HEK293T (cell line): ENCODE measurements around the gene TUT1.

Source experiments
- CTCF ChIA-PET: fragments of 350-600 bp; formaldehyde crosslinking; extraction: SDS; loops from one replicate; lab custom pipeline; 2021; ENCODE audit warnings: antibody characterized with exemption, inconsistent platforms; lab: Yijun Ruan, JAX
- POLR2A ChIA-PET: fragments of 350-600 bp; formaldehyde crosslinking; extraction: SDS; loops from one replicate; lab custom pipeline; 2020; ENCODE audit warnings: antibody characterized with exemption, inconsistent platforms; lab: Yijun Ruan, JAX
- DNase-seq: peaks from one replicate; pipeline ENCODE4 v3.0.0; 2012; ENCODE audit warnings: mixed read lengths; ENCODE audit errors: extremely low spot score
- ARNT ChIP-seq: fragments of 450-650 bp; IDR thresholded peaks from 2 replicates; pipeline ENCODE4 v1.6.1; 2017; ENCODE audit warnings: mild to moderate bottlenecking
- BHLHE40 ChIP-seq: fragments of 450-650 bp; IDR thresholded peaks from 2 replicates; pipeline ENCODE4 v1.6.1; 2016; ENCODE audit warnings: mild to moderate bottlenecking, moderate library complexity, borderline replicate concordance
- CTBP1 ChIP-seq: fragments of 450-650 bp; IDR thresholded peaks from 2 replicates; pipeline ENCODE4 v1.6.1; 2016; ENCODE audit warnings: borderline replicate concordance
- ELF4 ChIP-seq: fragments of 450-650 bp; IDR thresholded peaks from 2 replicates; pipeline ENCODE4 v1.6.1; 2017; ENCODE audit warnings: antibody characterized with exemption
- FOXA1 ChIP-seq: fragments of 450-650 bp; IDR thresholded peaks from 2 replicates; pipeline ENCODE4 v1.6.1; 2016; ENCODE audit warnings: mild to moderate bottlenecking
- FOXK2 ChIP-seq: fragments of 450-650 bp; IDR thresholded peaks from 2 replicates; pipeline ENCODE4 v1.6.1; 2016; ENCODE audit warnings: mild to moderate bottlenecking
- FOXM1 ChIP-seq: fragments of 450-650 bp; IDR thresholded peaks from 2 replicates; pipeline ENCODE4 v1.6.1; 2017; ENCODE audit warnings: mild to moderate bottlenecking, borderline replicate concordance
- HDGF ChIP-seq: fragments of 450-650 bp; IDR thresholded peaks from 2 replicates; pipeline ENCODE4 v1.6.1; 2017; ENCODE audit warnings: antibody characterized with exemption, borderline replicate concordance
- L3MBTL2 ChIP-seq: fragments of 450-650 bp; conservative IDR thresholded peaks from 2 replicates; pipeline ENCODE4 v1.6.1; 2016; ENCODE audit warnings: mild to moderate bottlenecking
- LEF1 ChIP-seq: fragments of 450-650 bp; IDR thresholded peaks from 2 replicates; pipeline ENCODE4 v1.6.1; 2017; ENCODE audit warnings: mild to moderate bottlenecking, borderline replicate concordance
- NFRKB ChIP-seq: fragments of 450-650 bp; IDR thresholded peaks from 2 replicates; pipeline ENCODE4 v1.6.1; 2016; ENCODE audit warnings: mild to moderate bottlenecking, moderate library complexity
- PKNOX1 ChIP-seq: fragments of 450-650 bp; IDR thresholded peaks from 2 replicates; pipeline ENCODE4 v1.6.1; 2016
- SP1 ChIP-seq: fragments of 450-650 bp; IDR thresholded peaks from 2 replicates; pipeline ENCODE4 v1.6.1; 2017
- SUZ12 ChIP-seq: fragments of 450-650 bp; IDR thresholded peaks from 2 replicates; pipeline ENCODE4 v1.6.1; 2016; ENCODE audit warnings: mild to moderate bottlenecking
- TARDBP ChIP-seq: fragments of 450-650 bp; IDR thresholded peaks from 2 replicates; pipeline ENCODE4 v1.6.1; 2016
- ZNF384 ChIP-seq: fragments of 450-650 bp; IDR thresholded peaks from 2 replicates; pipeline ENCODE4 v1.6.1; 2016

The TUT1 gene

DNA sequence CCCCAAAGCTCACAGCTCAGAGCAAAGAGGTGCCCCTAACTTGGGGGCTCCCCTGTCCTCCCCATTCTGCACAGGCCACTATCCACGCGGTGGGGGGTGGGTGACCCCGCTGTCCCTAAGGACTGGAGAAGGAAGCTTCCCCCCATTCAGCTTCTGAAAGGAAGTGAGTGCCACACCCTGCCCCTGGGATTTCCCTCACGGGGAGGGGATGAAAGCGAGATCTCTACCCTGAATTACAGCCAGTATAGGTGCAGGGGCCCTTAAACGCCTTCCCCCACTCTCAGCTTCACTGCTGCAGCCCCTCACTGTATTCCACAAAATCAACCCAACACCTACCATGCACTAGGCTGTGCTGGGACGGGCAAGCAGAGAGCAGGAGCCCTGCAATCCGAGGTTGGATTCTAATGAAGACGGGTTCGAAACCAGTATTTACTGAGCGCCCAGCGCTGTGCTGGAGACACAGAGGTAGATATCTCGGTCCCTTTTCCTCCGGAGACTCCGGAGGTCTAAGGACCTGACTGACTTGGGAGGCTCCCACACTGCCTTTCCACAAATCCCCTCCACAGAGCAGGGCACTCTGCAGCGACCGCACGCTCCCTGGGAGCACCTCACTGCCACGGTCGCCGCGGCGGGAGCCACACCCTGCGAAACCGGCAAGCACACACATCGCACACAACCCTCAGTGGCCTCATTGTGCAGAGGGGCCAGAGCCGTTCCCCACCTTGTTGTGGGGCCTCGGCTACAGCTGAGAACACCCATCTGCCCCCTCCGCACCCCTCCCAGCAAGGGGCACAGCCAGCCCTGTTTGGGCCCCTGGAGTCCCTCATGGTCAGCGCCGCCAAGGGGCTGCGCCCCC lies 46.5 kb downstream of the TUT1 start:
- ChIA-PET POLR2A (interaction anchor here (0.8 to 4.0 kb wide), 9 partner anchors 13 to 209 kb away, joined by 3 to 21 read pairs (median 5); partner anchors contain the start of genes EEF1G, MTA2, TUT1 and ZBTB3), CTCF (interaction anchor here (0.6 to 4.1 kb wide), 6 partner anchors 9 to 482 kb away, joined by 3 to 54 read pairs (median 10); no protein-coding TSS in a partner anchor)
- peak; percentile 33 for DNase-seq

GRCh38 chr11:62543680-62544444 lies 47.5 kb downstream of the TUT1 start:
- ChIA-PET POLR2A (interaction anchor here (1.1 to 4.0 kb wide), 7 partner anchors 14 to 148 kb away, joined by 3 to 21 read pairs (median 6); partner anchors contain the start of genes EEF1G and TUT1), CTCF (interaction anchor here (0.9 to 4.1 kb wide), 16 partner anchors 13 to 149 kb away, joined by 3 to 54 read pairs (median 4); partner anchors contain the start of gene TUT1)
- no peak for DNase-seq
- TF ChIP-seq ARNT (no peak), FOXM1 (no peak), SP1 (no peak), CTBP1 (no peak), HDGF (no peak), NFRKB (no peak), ELF4 (no peak), SUZ12 (no peak), PKNOX1 (no peak), FOXK2 (no peak), LEF1 (no peak), BHLHE40 (no peak), ZNF384 (no peak), TARDBP (no peak)

More for the DNA sequence above, 46.5 kb downstream of the TUT1 start:
- TF ChIP-seq ZNF384 (no peak), SUZ12 (no peak), L3MBTL2 (no peak), PKNOX1 (no peak), BHLHE40 (no peak), TARDBP (no peak), CTBP1 (no peak), HDGF (no peak), LEF1 (no peak), NFRKB (no peak), FOXM1 (no peak), FOXA1 (no peak), ELF4 (no peak), FOXK2 (no peak), ARNT (no peak), SP1 (no peak)

DNA sequence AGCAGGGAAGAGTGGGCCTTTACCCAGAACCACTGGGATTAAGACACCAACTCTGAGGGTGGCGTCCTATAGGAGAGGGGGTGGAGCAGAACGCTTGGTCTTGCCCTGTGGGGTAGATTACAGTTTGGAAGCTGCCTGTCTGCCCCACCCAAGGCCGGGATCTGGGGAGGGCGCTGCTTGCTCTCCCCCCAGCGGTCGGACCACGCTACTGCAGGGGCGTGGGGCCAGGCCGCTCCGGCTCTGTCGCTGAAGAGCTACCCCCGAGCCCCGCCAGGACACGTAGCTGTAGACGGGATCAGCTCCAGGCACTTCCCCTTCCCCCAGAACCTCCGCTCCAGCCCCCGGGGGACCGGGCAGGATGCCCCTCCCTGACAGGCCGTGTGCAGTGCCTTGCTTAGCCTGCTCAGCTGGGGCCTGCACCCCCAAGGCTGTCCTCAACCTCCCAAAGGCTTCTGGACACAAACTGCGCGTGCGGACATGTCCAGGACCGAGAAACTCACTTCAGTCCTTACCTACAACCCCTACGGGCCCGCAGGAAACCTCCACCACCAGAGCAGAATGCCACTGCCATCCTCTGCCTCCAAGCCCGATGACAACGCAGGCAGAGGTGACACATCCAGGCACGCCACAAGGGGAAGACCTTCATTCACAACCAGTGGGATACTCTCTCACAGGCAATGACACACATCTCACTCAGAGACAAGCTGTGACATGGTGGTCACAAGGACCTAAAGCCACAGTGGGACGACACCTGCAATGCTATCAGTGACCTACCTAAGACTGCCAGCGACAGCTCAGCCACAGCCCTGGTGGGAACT lies 48.4 kb downstream of the TUT1 start:
- ChIA-PET CTCF (interaction anchor here (0.5 to 4.1 kb wide), 46 partner anchors 8 to 662 kb away, joined by 3 to 54 read pairs (median 4); partner anchors contain the start of genes GANAB, INTS5, MTA2 and SCGB1A1), POLR2A (interaction anchor here (0.6 to 4.0 kb wide), 6 partner anchors 10 to 120 kb away, joined by 3 to 21 read pairs (median 4); partner anchors contain the start of gene TUT1)
- peak; percentile 85 for DNase-seq
- no peak for TF ChIP-seq BHLHE40
- no peak for TF ChIP-seq TARDBP
- TF ChIP-seq NFRKB = no peak
- TF ChIP-seq SUZ12 = no peak
- no peak for TF ChIP-seq ARNT
- no peak for TF ChIP-seq PKNOX1
- TF ChIP-seq CTBP1 = no peak
- TF ChIP-seq ZNF384 = no peak
- no peak for TF ChIP-seq ELF4
- no peak for TF ChIP-seq LEF1
- no peak for TF ChIP-seq HDGF
- TF ChIP-seq FOXK2 = no peak
- no peak for TF ChIP-seq FOXA1
- no peak for TF ChIP-seq SP1
- TF ChIP-seq L3MBTL2 = no peak

DNA sequence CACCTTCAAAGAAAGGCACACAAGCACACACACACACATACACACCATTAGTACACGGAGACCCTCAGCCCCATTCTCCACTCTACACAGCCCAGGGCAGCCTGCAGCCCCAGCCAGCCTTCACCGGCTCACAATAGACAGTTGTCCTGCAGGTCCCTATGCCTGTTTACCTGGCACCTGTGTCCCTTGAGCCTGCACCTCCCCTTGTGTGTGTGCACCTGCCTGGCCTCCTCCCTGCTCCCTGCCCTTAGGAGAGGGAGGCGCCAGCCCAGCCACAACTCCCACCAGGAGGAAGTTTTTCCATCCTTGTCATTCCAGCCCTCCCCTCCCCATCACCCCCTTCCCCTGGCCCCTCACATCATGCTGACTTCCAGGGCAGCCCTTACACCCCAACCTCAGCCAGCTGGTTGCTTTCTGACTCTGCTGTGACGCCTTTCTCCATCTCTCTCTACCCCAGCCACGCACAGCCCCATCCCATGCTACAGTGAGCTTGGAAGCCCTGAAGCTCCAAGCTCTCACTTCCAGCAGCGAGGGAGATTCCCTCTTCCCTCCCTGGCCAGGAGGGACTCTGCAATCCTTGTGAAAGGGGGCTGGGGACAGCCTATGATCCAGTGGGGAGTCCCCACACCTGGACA lies 49.1 kb downstream of the TUT1 start:
- ChIA-PET POLR2A (interaction anchor here (0.8 to 4.0 kb wide), 3 partner anchors 35 to 117 kb away, joined by 4 to 21 read pairs (median 5); partner anchors contain the start of gene TUT1), CTCF (interaction anchor here (0.6 to 4.1 kb wide), 26 partner anchors 11 to 245 kb away, joined by 3 to 54 read pairs (median 4); partner anchors contain the start of genes GANAB, INTS5, SCGB1A1 and TAF6L)
- no peak for DNase-seq
- TF ChIP-seq L3MBTL2 (no peak), NFRKB (no peak), PKNOX1 (no peak), ZNF384 (no peak), FOXK2 (no peak), BHLHE40 (no peak), SUZ12 (no peak), LEF1 (no peak), HDGF (no peak), CTBP1 (no peak), FOXA1 (no peak)
